ENCODE data around the gene ZNG1F. TPM values are rescaled to one million over a fixed set of nuclear protein-coding genes. Genes with fewer than 3 reads are reported as not detected.
"Not testable (repeated sequence)": the region's sequence is repeated elsewhere in the genome, so short reads cannot be mapped to it uniquely, and the experiment has no call there.

Gene ZNG1F
- total and polyA plus RNA-seq, 9 of the 15 experiments (the other 6 are each of a cell fraction or from before 2014, with no cell fraction given) = 6.9 to 104 (median 32.2) TPM

- FAIRE-seq; H3K79me2 ChIP-seq (ENCODE audit: control insufficient read depth, insufficient read depth, low read length); BruUV-seq (replicated peaks); H3K9me3 ChIP-seq (replicated peaks; ENCODE audit: control insufficient read depth, insufficient read depth, low read depth, low read length); H3K9me1 ChIP-seq (ENCODE audit: control insufficient read depth, insufficient read depth, low read length); H3K9ac ChIP-seq (ENCODE audit: insufficient read depth in 1 of 2, low read depth in 2 of 2, low read length in 2 of 2); H3K4me3 ChIP-seq; H3K27me3 ChIP-seq (ENCODE audit: control insufficient read depth in 2 of 2, insufficient read depth in 2 of 2, low read length in 2 of 2); DNase-seq (ENCODE audit: extremely low read depth in 1 of 4, low spot score in 3 of 4); intact Hi-C loops (cut with micrococcal nuclease); POLR2A ChIA-PET; CTCF ChIA-PET (ENCODE audit: low intra/inter-chr PET ratio); H3K36me3 ChIP-seq (ENCODE audit: control insufficient read depth, insufficient read depth, low read length); H3K4me2 ChIP-seq (ENCODE audit: insufficient read depth, low read length); ATAC-seq; H3K27ac ChIP-seq (ENCODE audit: extremely low read depth, low read depth, low read length); H3K4me1 ChIP-seq (replicated peaks in 1 of 2; ENCODE audit: control insufficient read depth in 2 of 2, insufficient read depth in 2 of 2, low read length in 2 of 2); in situ Hi-C loops (cut with MboI); H2AFZ ChIP-seq (ENCODE audit: low read depth, low read length); H4K20me1 ChIP-seq (replicated peaks; ENCODE audit: control insufficient read depth, insufficient read depth, low read length): not testable (repeated sequence)
- no CpG with 5 or more reads among the region's 4 CpGs for WGBS (ENCODE audit: insufficient coverage, low coverage, missing lambda C conversion rate)
Measured at GRCh38 chr9:41120696-41121095, 68.4 kb downstream of the ZNG1F start.

DNA sequence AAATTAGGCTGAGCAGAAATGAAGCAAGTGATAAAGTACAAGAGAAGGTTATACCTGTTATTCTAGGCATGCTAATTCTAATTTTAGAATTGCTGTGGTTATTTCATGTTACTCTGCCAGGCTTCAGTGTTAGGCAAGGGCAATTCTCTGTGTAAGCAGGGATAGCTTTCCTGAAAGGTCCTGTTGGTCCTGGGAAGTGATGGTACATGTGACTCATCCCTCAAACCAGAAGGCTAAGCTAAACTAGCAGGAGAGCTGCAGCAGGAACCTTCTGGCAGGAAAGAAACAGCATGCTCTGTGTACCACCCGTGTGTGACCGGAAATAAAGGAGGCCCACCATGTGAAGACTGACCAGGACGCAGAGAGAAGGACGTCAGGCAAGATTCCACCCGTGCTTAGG is 69.4 kb downstream of the ZNG1F start:
- H2AFZ ChIP-seq (ENCODE audit: low read depth, low read length); H3K27me3 ChIP-seq (ENCODE audit: control insufficient read depth in 2 of 2, insufficient read depth in 2 of 2, low read length in 2 of 2); intact Hi-C loops (cut with micrococcal nuclease); H3K4me3 ChIP-seq; H3K36me3 ChIP-seq (ENCODE audit: control insufficient read depth, insufficient read depth, low read length); ATAC-seq; DNase-seq (ENCODE audit: extremely low read depth in 1 of 4, low spot score in 3 of 4); FAIRE-seq; CTCF ChIA-PET (ENCODE audit: low intra/inter-chr PET ratio); H4K20me1 ChIP-seq (replicated peaks; ENCODE audit: control insufficient read depth, insufficient read depth, low read length); in situ Hi-C loops (cut with MboI); H3K9ac ChIP-seq (ENCODE audit: insufficient read depth in 1 of 2, low read depth in 2 of 2, low read length in 2 of 2); H3K9me1 ChIP-seq (ENCODE audit: control insufficient read depth, insufficient read depth, low read length); H3K4me1 ChIP-seq (replicated peaks in 1 of 2; ENCODE audit: control insufficient read depth in 2 of 2, insufficient read depth in 2 of 2, low read length in 2 of 2); H3K9me3 ChIP-seq (replicated peaks; ENCODE audit: control insufficient read depth, insufficient read depth, low read depth, low read length); H3K4me2 ChIP-seq (ENCODE audit: insufficient read depth, low read length); BruUV-seq (replicated peaks); H3K27ac ChIP-seq (ENCODE audit: extremely low read depth, low read depth, low read length); H3K79me2 ChIP-seq (ENCODE audit: control insufficient read depth, insufficient read depth, low read length); POLR2A ChIA-PET: not testable (repeated sequence)
- WGBS (ENCODE audit: insufficient coverage, low coverage, missing lambda C conversion rate) = no CpG with 5 or more reads among the region's 5 CpGs

GRCh38 chr9:41119311-41119710 is 69.8 kb downstream of the ZNG1F start:
- H3K4me1 ChIP-seq (replicated peaks in 1 of 2; ENCODE audit: control insufficient read depth in 2 of 2, insufficient read depth in 2 of 2, low read length in 2 of 2); H2AFZ ChIP-seq (ENCODE audit: low read depth, low read length); in situ Hi-C loops (cut with MboI); CTCF ChIA-PET (ENCODE audit: low intra/inter-chr PET ratio); BruUV-seq (replicated peaks); H3K4me3 ChIP-seq; DNase-seq (ENCODE audit: extremely low read depth in 1 of 4, low spot score in 3 of 4); H3K4me2 ChIP-seq (ENCODE audit: insufficient read depth, low read length); H3K27ac ChIP-seq (ENCODE audit: extremely low read depth, low read depth, low read length); FAIRE-seq; intact Hi-C loops (cut with micrococcal nuclease); H3K36me3 ChIP-seq (ENCODE audit: control insufficient read depth, insufficient read depth, low read length); H3K9me1 ChIP-seq (ENCODE audit: control insufficient read depth, insufficient read depth, low read length); H3K9me3 ChIP-seq (replicated peaks; ENCODE audit: control insufficient read depth, insufficient read depth, low read depth, low read length); H3K9ac ChIP-seq (ENCODE audit: insufficient read depth in 1 of 2, low read depth in 2 of 2, low read length in 2 of 2); POLR2A ChIA-PET; H4K20me1 ChIP-seq (replicated peaks; ENCODE audit: control insufficient read depth, insufficient read depth, low read length); H3K79me2 ChIP-seq (ENCODE audit: control insufficient read depth, insufficient read depth, low read length); H3K27me3 ChIP-seq (ENCODE audit: control insufficient read depth in 2 of 2, insufficient read depth in 2 of 2, low read length in 2 of 2): not testable (repeated sequence)
- 5% methylated on average over 4 of the region's 7 CpGs for WGBS (ENCODE audit: insufficient coverage, low coverage, missing lambda C conversion rate)
- peak; percentile 53 for ATAC-seq

GRCh38 chr9:41113348-41113747 is 75.8 kb downstream of the ZNG1F start:
- DNase-seq (ENCODE audit: extremely low read depth in 1 of 4, low spot score in 3 of 4); in situ Hi-C loops (cut with MboI); H3K27ac ChIP-seq (ENCODE audit: extremely low read depth, low read depth, low read length); H3K9ac ChIP-seq (ENCODE audit: insufficient read depth in 1 of 2, low read depth in 2 of 2, low read length in 2 of 2); H3K9me1 ChIP-seq (ENCODE audit: control insufficient read depth, insufficient read depth, low read length); H3K36me3 ChIP-seq (ENCODE audit: control insufficient read depth, insufficient read depth, low read length); H3K4me1 ChIP-seq (replicated peaks in 1 of 2; ENCODE audit: control insufficient read depth in 2 of 2, insufficient read depth in 2 of 2, low read length in 2 of 2); CTCF ChIA-PET (ENCODE audit: low intra/inter-chr PET ratio); POLR2A ChIA-PET; H3K4me3 ChIP-seq; FAIRE-seq; H2AFZ ChIP-seq (ENCODE audit: low read depth, low read length); BruUV-seq (replicated peaks); H4K20me1 ChIP-seq (replicated peaks; ENCODE audit: control insufficient read depth, insufficient read depth, low read length); H3K27me3 ChIP-seq (ENCODE audit: control insufficient read depth in 2 of 2, insufficient read depth in 2 of 2, low read length in 2 of 2); ATAC-seq; H3K4me2 ChIP-seq (ENCODE audit: insufficient read depth, low read length); intact Hi-C loops (cut with micrococcal nuclease); H3K9me3 ChIP-seq (replicated peaks; ENCODE audit: control insufficient read depth, insufficient read depth, low read depth, low read length); H3K79me2 ChIP-seq (ENCODE audit: control insufficient read depth, insufficient read depth, low read length): not testable (repeated sequence)
- no CpG with 5 or more reads among the region's 14 CpGs for WGBS (ENCODE audit: insufficient coverage, low coverage, missing lambda C conversion rate)

Measured in K562 (cell line).